DND-41 (cell line): Measurements from ENCODE around the gene MMP7.
"Not testable (repeated sequence)": the region's sequence is repeated elsewhere in the genome, so short reads cannot be mapped to it uniquely, and the experiment has no call there.

Experiments
- ATAC-seq: fragments of 200-7000 bp; cut with Tn5 transposase; 3 replicates; pipeline ENCODE4 v1.9.1; 2021; ENCODE audit warnings: low read depth; ENCODE audit not compliant: insufficient read depth
- DNase-seq: peaks from one replicate; pipeline ENCODE4 v3.0.0-alpha.2; 2020
- H2AFZ ChIP-seq: 2 replicates; pipeline ENCODE4 v1.6.0; 2012; ENCODE audit warnings: low read depth, low read length
- H3K27ac ChIP-seq: 2 replicates; pipeline ENCODE4 v1.5.1; 2012; ENCODE audit warnings: low read length, inconsistent platforms
- H3K27me3 ChIP-seq: fragments of 200-600 bp; sonication (generic); 2 replicates; pipeline ENCODE4 v1.6.0; 2012; ENCODE audit warnings: low read length, mild to moderate bottlenecking, inconsistent platforms; ENCODE audit not compliant: insufficient read depth, poor library complexity
- H3K36me3 ChIP-seq: 2 replicates; pipeline ENCODE4 v1.5.1; 2012; ENCODE audit warnings: low read length, inconsistent platforms; ENCODE audit not compliant: insufficient read depth
- H3K4me1 ChIP-seq: 2 replicates; pipeline ENCODE4 v1.5.1; 2012; ENCODE audit warnings: mild to moderate bottlenecking, low read length; ENCODE audit not compliant: insufficient read depth
- H3K4me2 ChIP-seq: 2 replicates; pipeline ENCODE4 v1.6.0; 2012; ENCODE audit warnings: mild to moderate bottlenecking, moderate library complexity, low read length, inconsistent platforms; ENCODE audit not compliant: insufficient read depth
- H3K4me3 ChIP-seq, 2 experiments: fragments of 200-600 bp in 1 of 2; shearing (Covaris generic) in 1 of 2; 2 replicates each; pipeline ENCODE4 v1.5.1; 2012 to 2016; ENCODE audit warnings: inconsistent platforms in 2 of 2, low read length in 2 of 2, mild to moderate bottlenecking in 2 of 2, low read depth in 1 of 2, moderate library complexity in 1 of 2
- H3K79me2 ChIP-seq: 2 replicates; pipeline ENCODE4 v1.6.0; 2012; ENCODE audit warnings: low read length, inconsistent platforms; ENCODE audit not compliant: insufficient read depth
- H3K9ac ChIP-seq: 2 replicates; pipeline ENCODE4 v1.6.0; 2012; ENCODE audit warnings: low read depth, mild to moderate bottlenecking, inconsistent platforms, low read length, moderate library complexity
- H3K9me3 ChIP-seq: 2 replicates; pipeline ENCODE4 v1.5.1; 2012; ENCODE audit warnings: low read length, moderate library complexity, mild to moderate bottlenecking, inconsistent platforms; ENCODE audit not compliant: insufficient read depth, severe bottlenecking
- H4K20me1 ChIP-seq: 2 replicates; pipeline ENCODE4 v1.6.0; 2012; ENCODE audit warnings: low read length; ENCODE audit not compliant: insufficient read depth
- CTCF ChIP-seq: IDR thresholded peaks from 2 replicates; pipeline ENCODE4 v1.5.1; 2012; ENCODE audit warnings: borderline replicate concordance, low read length, moderate library complexity, mild to moderate bottlenecking; ENCODE audit not compliant: poor library complexity, severe bottlenecking; ENCODE audit errors: extremely low read depth
- EZH2 ChIP-seq: IDR thresholded peaks from 3 replicates; pipeline ENCODE4 v1.6.1; 2012; ENCODE audit warnings: borderline replicate concordance, low read depth, mild to moderate bottlenecking, moderate library complexity, low read length, inconsistent platforms; ENCODE audit not compliant: severe bottlenecking

Gene MMP7

DNA sequence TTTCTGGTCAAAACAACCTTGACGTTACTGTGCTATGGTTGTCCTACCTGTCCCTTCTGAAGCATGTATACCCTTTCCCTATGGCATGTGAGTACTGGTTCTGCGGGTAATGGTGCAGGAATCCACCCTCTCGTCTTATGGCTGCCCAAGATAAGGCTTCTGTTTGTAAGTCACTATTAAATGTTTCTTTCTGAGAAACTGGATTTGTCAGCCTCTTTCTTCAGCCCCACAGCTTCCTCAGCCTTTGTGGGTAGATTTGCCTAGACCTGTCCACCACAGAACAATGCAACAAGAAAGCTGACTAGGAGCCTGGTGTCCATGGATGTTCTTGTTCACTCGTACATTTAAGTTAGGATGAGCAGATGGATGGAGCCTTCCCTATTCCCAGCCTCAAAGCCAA is 14.4 kb downstream of the MMP7 start:
- H3K4me1 ChIP-seq, result no peaks in the 10 kb centered on the region
- TF ChIP-seq CTCF (no peak), EZH2 (no peak)

DNA sequence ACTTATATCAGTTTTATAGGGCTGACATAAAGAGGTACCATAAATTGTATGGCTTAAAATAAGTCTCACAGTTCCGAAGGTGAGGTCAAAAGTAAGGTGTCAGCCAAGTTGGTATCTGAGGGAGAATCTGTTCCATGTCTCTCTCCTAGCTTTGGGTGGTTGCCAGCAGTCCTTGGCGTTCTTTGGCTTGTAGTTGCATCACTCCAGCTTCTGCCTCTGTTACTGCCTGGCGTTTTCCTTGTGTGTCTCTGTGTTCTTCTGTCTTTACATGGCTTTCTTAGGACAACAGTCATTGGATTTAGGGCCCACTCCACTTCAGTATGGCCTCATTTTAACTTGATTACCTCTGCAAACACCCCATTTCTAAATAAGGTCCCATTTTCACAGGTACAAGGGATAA is 16.7 kb downstream of the MMP7 start:
- Histone ChIP-seq H3K4me1 (no peaks in the 10 kb centered on the region), H3K4me2 (no peak overlapping the region), H3K9ac (no peak overlapping the region), H3K9me3 (no peaks in the 10 kb centered on the region), H3K79me2 (no peaks in the 10 kb centered on the region), H2AFZ (no peak overlapping the region), H4K20me1 (no peaks in the 10 kb centered on the region), H3K27me3 (no peaks in the 10 kb centered on the region), H3K4me3 (no peak overlapping the region), H3K36me3 (no peaks in the 10 kb centered on the region), H3K27ac (no peak overlapping the region)
- DNase-seq (no peak), ATAC-seq (no peak)
- TF ChIP-seq EZH2 (no peak), CTCF (no peak)

More for the DNA sequence above, 14.4 kb downstream of the MMP7 start:
- DNase-seq (no peak), ATAC-seq (no peak)
- no peak overlapping the region for H3K4me2 ChIP-seq
- H3K9ac ChIP-seq, result no peak overlapping the region
- no peak overlapping the region for H2AFZ ChIP-seq
- no peaks in the 10 kb centered on the region for H4K20me1 ChIP-seq
- H3K4me3 ChIP-seq, result no peak overlapping the region
- no peak overlapping the region for H3K27ac ChIP-seq
- H3K36me3 ChIP-seq, result no peaks in the 10 kb centered on the region
- no peaks in the 10 kb centered on the region for H3K27me3 ChIP-seq
- no peaks in the 10 kb centered on the region for H3K9me3 ChIP-seq
- H3K79me2 ChIP-seq, result no peaks in the 10 kb centered on the region

DNA sequence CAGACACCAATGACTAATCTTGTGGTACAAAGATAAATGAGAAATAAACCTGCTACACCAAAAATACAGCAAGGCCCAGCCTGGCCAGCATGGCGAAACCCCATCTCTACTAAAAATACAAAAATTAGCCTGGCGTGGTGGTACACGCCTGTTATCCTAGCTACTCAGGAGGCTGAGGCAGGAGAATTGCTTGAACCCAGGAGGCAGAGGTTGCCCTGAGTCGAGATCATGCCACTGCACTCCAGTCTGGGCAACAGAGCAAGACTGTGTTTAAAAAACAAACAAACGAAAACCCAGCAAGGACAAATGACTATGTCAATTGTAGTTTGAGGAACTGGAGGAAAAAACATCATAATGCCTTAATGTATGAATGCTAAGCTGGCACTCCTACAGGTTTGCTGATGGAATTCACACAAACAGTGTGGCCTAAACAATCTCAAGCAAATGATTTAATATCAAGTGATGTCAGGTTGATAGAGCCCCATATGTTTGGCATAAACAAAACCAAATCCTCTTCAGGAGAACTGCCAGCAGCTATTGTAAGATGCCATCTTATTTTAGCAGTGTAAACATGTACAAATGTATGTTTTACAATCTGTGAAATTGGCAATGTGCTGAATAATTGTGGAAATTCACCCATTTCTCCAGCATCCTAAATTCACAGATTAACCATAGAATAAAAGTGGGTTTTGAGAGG is 20.0 kb downstream of the MMP7 start:
- Histone ChIP-seq H3K27me3 (no peaks in the 10 kb centered on the region), H3K4me3 (no peak overlapping the region), H3K79me2 (no peaks in the 10 kb centered on the region), H3K9me3 (no peaks in the 10 kb centered on the region), H3K9ac (no peak overlapping the region), H2AFZ (no peak overlapping the region), H3K27ac (no peak overlapping the region), H3K4me1 (no peaks in the 10 kb centered on the region), H3K36me3 (no peaks in the 10 kb centered on the region), H4K20me1 (no peaks in the 10 kb centered on the region), H3K4me2 (no peak overlapping the region)
- TF ChIP-seq EZH2, result no peak
- no peak for TF ChIP-seq CTCF
- ATAC-seq (no peak), DNase-seq (no peak)

GRCh38 chr11:102502831-102503230 is 27.7 kb downstream of the MMP7 start:
- not testable (repeated sequence) for ATAC-seq, H2AFZ ChIP-seq

More at GRCh38 chr11:102502831-102503230, 27.7 kb downstream of the MMP7 start:
- H3K9me3 ChIP-seq, H3K79me2 ChIP-seq, H3K9ac ChIP-seq, H3K4me2 ChIP-seq, H3K4me3 ChIP-seq, H3K36me3 ChIP-seq, DNase-seq, H3K27ac ChIP-seq, H3K4me1 ChIP-seq, H4K20me1 ChIP-seq: not testable (repeated sequence)
- H3K27me3 ChIP-seq, result peaks cover 13% of the 10 kb centered on the region
